A549 (cell line): ENCODE measurements around the gene FILIP1L.

Experiments
- CTCF ChIP-seq: fragments of >200 bp; sonication (Bioruptor Twin); formaldehyde crosslinking; IDR thresholded peaks from 3 replicates; pipeline ENCODE4 v1.5.1; 2016
- EP300 ChIP-seq, 2 experiments: fragments of >200 bp; sonication (Bioruptor Twin); formaldehyde crosslinking; IDR thresholded peaks; 2 replicates in 1 of 2; 3 replicates in 1 of 2; pipeline ENCODE4 v1.6.1; 2016 to 2017
- GATA3 ChIP-seq: IDR thresholded peaks from 2 replicates; pipeline ENCODE4 v1.6.1; 2012; ENCODE audit warnings: borderline replicate concordance
- HDAC2 ChIP-seq: fragments of 200-600 bp; sonication (generic); IDR thresholded peaks from 2 replicates; pipeline ENCODE4 v1.6.1; 2016
- MAFK ChIP-seq: fragments of 450-650 bp; IDR thresholded peaks from 2 replicates; pipeline ENCODE4 v1.6.1; 2014; ENCODE audit not compliant: partially characterized antibody
- MYC ChIP-seq: IDR thresholded peaks from 2 replicates; pipeline ENCODE4 v1.6.1; 2012; ENCODE audit warnings: mild to moderate bottlenecking, inconsistent platforms, low read length, improper control_type of control experiment, borderline replicate concordance

GRCh38 chr3:99965681-99966408 is 148.5 kb downstream of the FILIP1L start:
- TF ChIP-seq CTCF (no peak), EP300 (IDR thresholded peaks at IDR 0.05) (no peak), MAFK (no peak), GATA3 (no peak), MYC (no peak), HDAC2 (no peak)
